NK-92 treated with Interleukin-12 subunit alpha and Interleukin-12 subunit beta, amount 100 ng/mL, for 24 hours (cell line): ENCODE measurements around the gene CACNA1C.
"Not testable (repeated sequence)": the region's sequence is repeated elsewhere in the genome, so short reads cannot be mapped to it uniquely, and the experiment has no call there.

Experiments
- DNase-seq: peaks from one replicate; lab custom pipeline; 2025; lab: John Stamatoyannopoulos, UW

The CACNA1C gene

GRCh38 chr12:2112401-2112800 is 59.6 kb downstream of the CACNA1C start:
- DNase-seq = no peak

- no peak for DNase-seq
These were observed 60.5 kb downstream of the CACNA1C start for GRCh38 chr12:2113119-2113912.

- DNase-seq = no peak
These were observed 61.3 kb downstream of the CACNA1C start for GRCh38 chr12:2114071-2114470.

GRCh38 chr12:2115101-2115845 is 62.5 kb downstream of the CACNA1C start:
- no peak for DNase-seq

- no peak for DNase-seq
These were observed 64.8 kb downstream of the CACNA1C start for GRCh38 chr12:2117541-2117940.

GRCh38 chr12:2118061-2118460 is 65.3 kb downstream of the CACNA1C start:
- DNase-seq = no peak

GRCh38 chr12:2118481-2119255 is 65.9 kb downstream of the CACNA1C start:
- no peak for DNase-seq

GRCh38 chr12:2119266-2119665 is 66.5 kb downstream of the CACNA1C start:
- DNase-seq = no peak

- no peak for DNase-seq
These were observed 68.4 kb downstream of the CACNA1C start for GRCh38 chr12:2120982-2121758.

GRCh38 chr12:2124466-2125023 is 71.8 kb downstream of the CACNA1C start:
- no peak for DNase-seq

- DNase-seq = no peak
These were observed 73.1 kb downstream of the CACNA1C start for GRCh38 chr12:2125651-2126522.

GRCh38 chr12:2126676-2127406 is 74.1 kb downstream of the CACNA1C start:
- no peak for DNase-seq

GRCh38 chr12:2129076-2129475 is 76.3 kb downstream of the CACNA1C start:
- DNase-seq = no peak

- not testable (repeated sequence) for DNase-seq
These were observed 83.1 kb downstream of the CACNA1C start for GRCh38 chr12:2135661-2136418.

- no peak for DNase-seq
These were observed 84.1 kb downstream of the CACNA1C start for GRCh38 chr12:2136901-2137300.

- no peak for DNase-seq
These were observed 84.9 kb downstream of the CACNA1C start for GRCh38 chr12:2137711-2138110.

- no peak for DNase-seq
These were observed 85.5 kb downstream of the CACNA1C start for GRCh38 chr12:2138294-2138693.

GRCh38 chr12:2138871-2139308 is 86.1 kb downstream of the CACNA1C start:
- no peak for DNase-seq

- DNase-seq = no peak
These were observed 86.9 kb downstream of the CACNA1C start for GRCh38 chr12:2139651-2140050.
